HepG2 (cell line): ENCODE measurements around the gene PRKAR1B. TPM values are rescaled to one million over a fixed set of nuclear protein-coding genes. Genes with fewer than 3 reads are reported as not detected.

Source experiments
- CSRNP1 ChIP-seq: sonication (generic); formaldehyde crosslinking; IDR thresholded peaks from 2 replicates; pipeline ENCODE4 v1.8.1; 2023; ENCODE audit warnings: mild to moderate bottlenecking, missing genetic modification reagents
- FOXO1 ChIP-seq: sonication (generic); formaldehyde crosslinking; IDR thresholded peaks from 2 replicates; pipeline ENCODE4 v1.4.0; 2020; ENCODE audit warnings: missing genetic modification reagents
- HNRNPK ChIP-seq: fragments of 200-400 bp; formaldehyde crosslinking; IDR thresholded peaks from 2 replicates; pipeline ENCODE4 v1.6.1; 2018; ENCODE audit warnings: low read length, low read depth, moderate library complexity, mild to moderate bottlenecking; ENCODE audit not compliant: poor library complexity, severe bottlenecking
- HOMEZ ChIP-seq: IDR thresholded peaks from 2 replicates; pipeline ENCODE4 v1.6.1; 2016; ENCODE audit warnings: low read depth
- MTF1 ChIP-seq: sonication (generic); formaldehyde crosslinking; IDR thresholded peaks from 2 replicates; pipeline ENCODE4 v1.5.0; 2020; ENCODE audit warnings: missing genetic modification reagents
- NR2C2 ChIP-seq: sonication (generic); formaldehyde crosslinking; IDR thresholded peaks from 2 replicates; pipeline ENCODE4 v1.4.0; 2020; ENCODE audit warnings: missing genetic modification reagents, mild to moderate bottlenecking, moderate library complexity, borderline replicate concordance
- PCBP1 ChIP-seq: fragments of 200-400 bp; formaldehyde crosslinking; IDR thresholded peaks from 2 replicates; pipeline ENCODE4 v1.6.1; 2017; ENCODE audit warnings: mild to moderate bottlenecking, low read depth, low read length, borderline replicate concordance
- REXO4 ChIP-seq: sonication (generic); formaldehyde crosslinking; IDR thresholded peaks from 2 replicates; pipeline ENCODE4 v1.8.0; 2022; ENCODE audit warnings: missing genetic modification reagents, mild to moderate bottlenecking, borderline replicate concordance
- RXRA ChIP-seq: sonication (generic); formaldehyde crosslinking; IDR thresholded peaks from 2 replicates; pipeline ENCODE4 v1.5.1; 2020; ENCODE audit warnings: missing genetic modification reagents
- TEF ChIP-seq: sonication (generic); formaldehyde crosslinking; IDR thresholded peaks from 2 replicates; pipeline ENCODE4 v1.5.0; 2020; ENCODE audit warnings: missing genetic modification reagents
- THAP7 ChIP-seq: sonication (generic); formaldehyde crosslinking; IDR thresholded peaks from 2 replicates; pipeline ENCODE4 v1.8.1; 2023; ENCODE audit warnings: mild to moderate bottlenecking, missing genetic modification reagents
- TIGD3 ChIP-seq: sonication (generic); formaldehyde crosslinking; IDR thresholded peaks from 2 replicates; pipeline ENCODE4 v1.5.1; 2020; ENCODE audit warnings: mild to moderate bottlenecking, missing genetic modification reagents, borderline replicate concordance
- ZBED4 ChIP-seq: sonication (generic); formaldehyde crosslinking; IDR thresholded peaks from 2 replicates; pipeline ENCODE4 v1.4.0; 2020; ENCODE audit warnings: missing genetic modification reagents, borderline replicate concordance
- ZBTB3 ChIP-seq: sonication (generic); formaldehyde crosslinking; IDR thresholded peaks from 2 replicates; pipeline ENCODE4 v1.4.0; 2020; ENCODE audit warnings: low read depth, mild to moderate bottlenecking, moderate library complexity, missing genetic modification reagents, borderline replicate concordance
- ZBTB7A ChIP-seq: sonication (generic); formaldehyde crosslinking; IDR thresholded peaks from 2 replicates; pipeline ENCODE4 v1.8.0; 2022; ENCODE audit warnings: mild to moderate bottlenecking, missing genetic modification reagents
- ZNF224 ChIP-seq: sonication (generic); formaldehyde crosslinking; IDR thresholded peaks from 2 replicates; pipeline ENCODE4 v1.5.0; 2020; ENCODE audit warnings: mild to moderate bottlenecking, missing genetic modification reagents
- ZNF547 ChIP-seq: sonication (generic); formaldehyde crosslinking; IDR thresholded peaks from 2 replicates; pipeline ENCODE4 v1.5.1; 2020; ENCODE audit warnings: mild to moderate bottlenecking, missing genetic modification reagents
- ZNF577 ChIP-seq: sonication (generic); formaldehyde crosslinking; IDR thresholded peaks from 2 replicates; pipeline ENCODE4 v1.4.0; 2020; ENCODE audit warnings: mild to moderate bottlenecking, low read depth, missing genetic modification reagents, borderline replicate concordance
- ZNF891 ChIP-seq: sonication (generic); formaldehyde crosslinking; IDR thresholded peaks from 2 replicates; pipeline ENCODE4 v1.5.0; 2020; ENCODE audit warnings: mild to moderate bottlenecking, missing genetic modification reagents
- polyA plus RNA-seq, 8 experiments: library from polyadenylated mRNA; depleted of rRNA in 3 of 8; stranded (reverse) in 7 of 8; unstranded in 1 of 8; fragments of >200 nt; fragmentation: Illumina TruSeq in 4 of 8; extraction: Trizol in 4 of 8; gene quantifications; 2 replicates each; pipeline versions ENCODE4 v1.2.1 to v1.2.3, GENCODE V29; 2011 to 2016; ENCODE audit warnings: low read depth in 4 of 8, missing spikeins in 1 of 8, mixed read lengths in 1 of 8; ENCODE audit not compliant: insufficient read depth in 1 of 8
- total RNA-seq, 5 experiments: library from RNA; depleted of rRNA; stranded (reverse); fragments of >200 nt; fragmentation: Illumina TruSeq; extraction: Trizol; gene quantifications; 2 replicates each; pipeline ENCODE4 v1.2.3, GENCODE V29; 2016; ENCODE audit warnings: low read depth in 1 of 5

Gene PRKAR1B
- total and polyA plus RNA-seq, 2 of the 13 experiments (the other 11 are each of a cell fraction or from before 2014, with no cell fraction given): 7.9 to 28.2 TPM

GRCh38 chr7:539731-540411, 187.2 kb downstream of the PRKAR1B start (continued):
- TF ChIP-seq HOMEZ (CRISPR knock-in tag) (no peak), TIGD3 (no peak), ZNF224 (CRISPR knock-in tag) (no peak), ZBTB3 (CRISPR knock-in tag) (no peak), ZNF547 (CRISPR knock-in tag) (no peak), REXO4 (no peak), ZNF577 (CRISPR knock-in tag) (no peak), PCBP1 (peak; percentile 95), NR2C2 (CRISPR knock-in tag) (no peak), FOXO1 (CRISPR knock-in tag) (0 out of 2 replicates have a peak, but pooled peaks have one; percentile 37), ZBED4 (CRISPR knock-in tag) (peak; percentile 87), THAP7 (CRISPR knock-in tag) (0 out of 2 replicates have a peak, but pooled peaks have one; percentile 26), TEF (CRISPR knock-in tag) (no peak), MTF1 (CRISPR knock-in tag) (no peak), ZBTB7A (no peak), HNRNPK (peak; percentile 96), RXRA (0 out of 2 replicates have a peak, but pooled peaks have one; percentile 24), CSRNP1 (CRISPR knock-in tag) (no peak), ZNF891 (no peak)
